Adipocyte (in vitro differentiated cells): ENCODE measurements around the gene B3GAT1.

Source experiments
- DNase-seq: peaks from one replicate; pipeline ENCODE4 v3.0.0-alpha.2; 2015; ENCODE audit warnings: low read depth
- H3K27me3 ChIP-seq: replicated peaks from 2 replicates; pipeline ENCODE4 v1.7.0; 2013; ENCODE audit warnings: mild to moderate bottlenecking, low read length, moderate library complexity; ENCODE audit not compliant: control insufficient read depth, insufficient read depth
- H3K36me3 ChIP-seq: 2 replicates; pipeline ENCODE4 v1.7.0; 2013; ENCODE audit warnings: low read length, mild to moderate bottlenecking, moderate library complexity; ENCODE audit not compliant: control insufficient read depth, insufficient read depth, severe bottlenecking
- H3K4me1 ChIP-seq: 2 replicates; pipeline ENCODE4 v1.7.0; 2013; ENCODE audit warnings: mild to moderate bottlenecking, low read length, moderate library complexity; ENCODE audit not compliant: control insufficient read depth, insufficient read depth
- H3K4me3 ChIP-seq: 2 replicates; pipeline ENCODE4 v1.7.0; 2013; ENCODE audit warnings: mild to moderate bottlenecking, low read length, moderate library complexity
- H3K9ac ChIP-seq: 2 replicates; pipeline ENCODE4 v1.7.0; 2013; ENCODE audit warnings: mild to moderate bottlenecking, low read length, moderate library complexity
- H3K9me3 ChIP-seq: 2 replicates; pipeline ENCODE4 v1.7.0; 2013; ENCODE audit warnings: mild to moderate bottlenecking, low read length, moderate library complexity; ENCODE audit not compliant: control insufficient read depth

B3GAT1 gene

GRCh38 chr11:134440851-134441250, 28.8 kb upstream of the B3GAT1 start:
- Histone ChIP-seq H3K36me3 (no peaks in the 10 kb centered on the region), H3K4me1 (no peaks in the 10 kb centered on the region), H3K9me3 (no peaks in the 10 kb centered on the region), H3K27me3 (no peaks in the 10 kb centered on the region), H3K4me3 (no peak overlapping the region), H3K9ac (no peak overlapping the region)
- DNase-seq, result no peak

DNA sequence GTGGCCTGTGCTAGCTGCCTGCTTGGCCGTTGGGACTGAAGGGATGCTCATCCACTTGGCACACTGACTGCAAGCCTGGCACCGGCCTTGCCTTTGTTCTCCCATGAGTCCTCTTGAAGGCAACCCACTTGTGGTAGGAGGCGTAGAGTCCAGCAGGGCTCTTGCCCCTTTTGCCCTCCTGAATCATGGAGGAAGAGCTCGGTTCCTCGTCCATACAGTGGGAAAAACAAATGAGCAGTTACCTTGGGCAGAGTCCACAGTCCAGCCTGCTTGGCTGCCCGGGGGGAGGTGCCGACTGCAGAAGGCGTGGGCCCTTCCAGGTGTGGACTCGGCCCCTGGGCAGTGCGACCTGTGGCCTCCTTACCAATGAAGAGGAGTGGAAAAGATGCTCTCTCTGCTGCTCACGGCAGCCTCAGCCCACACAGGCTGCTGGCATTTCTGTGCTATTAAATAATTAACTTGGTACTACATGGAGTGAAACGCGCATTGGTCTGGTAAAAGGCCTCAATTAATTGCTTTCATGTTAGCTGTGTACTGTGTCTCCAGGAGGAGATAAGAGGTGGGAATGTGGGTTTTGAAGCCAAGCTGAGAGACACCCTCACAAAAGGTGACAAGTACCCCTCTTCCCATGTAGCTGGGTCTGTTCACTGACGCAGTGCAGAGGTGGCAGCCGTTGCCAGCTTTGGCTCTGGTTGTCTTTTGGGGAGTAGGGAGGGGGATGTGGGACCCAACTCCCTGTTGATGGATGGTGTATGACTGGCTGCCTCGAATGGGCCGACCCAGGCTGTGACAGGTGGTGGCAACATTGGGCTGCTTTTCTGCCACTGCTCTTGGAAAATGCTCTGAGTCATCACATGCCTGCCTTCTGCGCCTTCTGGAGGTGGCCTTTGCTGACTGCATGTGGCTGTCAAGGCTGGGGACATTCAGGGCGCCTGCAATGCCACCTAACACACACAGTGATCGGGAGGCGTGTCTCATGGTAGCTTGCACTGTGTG, 26.8 kb upstream of the B3GAT1 start:
- no peak for DNase-seq
- Histone ChIP-seq H3K9ac (no peak overlapping the region), H3K4me3 (no peak overlapping the region), H3K4me1 (no peaks in the 10 kb centered on the region), H3K27me3 (no peaks in the 10 kb centered on the region), H3K36me3 (no peaks in the 10 kb centered on the region), H3K9me3 (no peaks in the 10 kb centered on the region)

DNA sequence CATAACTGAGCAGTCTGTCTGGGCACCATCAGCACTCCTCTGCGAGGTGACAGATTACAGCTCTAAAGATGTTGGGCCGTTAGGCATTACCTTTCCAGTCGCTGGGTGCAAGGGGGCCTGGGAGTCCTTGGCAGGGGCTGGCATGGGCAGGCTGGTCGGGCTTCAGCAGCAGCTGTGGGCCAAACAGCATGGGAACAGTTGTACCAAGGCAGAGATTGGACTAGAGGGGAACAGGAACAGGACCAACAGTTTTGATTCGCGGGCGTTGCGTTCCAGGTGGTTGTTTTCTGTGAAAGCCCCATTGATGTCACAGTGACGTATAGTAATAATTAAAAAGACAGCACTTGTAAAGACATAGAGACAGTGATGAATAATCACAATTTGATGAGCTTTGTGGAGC, 25.8 kb upstream of the B3GAT1 start:
- no peaks in the 10 kb centered on the region for H3K36me3 ChIP-seq
- H3K27me3 ChIP-seq, result no peaks in the 10 kb centered on the region
- no peak for DNase-seq
- H3K9ac ChIP-seq, result no peak overlapping the region
- no peak overlapping the region for H3K4me3 ChIP-seq
- no peaks in the 10 kb centered on the region for H3K9me3 ChIP-seq
- no peaks in the 10 kb centered on the region for H3K4me1 ChIP-seq

DNA sequence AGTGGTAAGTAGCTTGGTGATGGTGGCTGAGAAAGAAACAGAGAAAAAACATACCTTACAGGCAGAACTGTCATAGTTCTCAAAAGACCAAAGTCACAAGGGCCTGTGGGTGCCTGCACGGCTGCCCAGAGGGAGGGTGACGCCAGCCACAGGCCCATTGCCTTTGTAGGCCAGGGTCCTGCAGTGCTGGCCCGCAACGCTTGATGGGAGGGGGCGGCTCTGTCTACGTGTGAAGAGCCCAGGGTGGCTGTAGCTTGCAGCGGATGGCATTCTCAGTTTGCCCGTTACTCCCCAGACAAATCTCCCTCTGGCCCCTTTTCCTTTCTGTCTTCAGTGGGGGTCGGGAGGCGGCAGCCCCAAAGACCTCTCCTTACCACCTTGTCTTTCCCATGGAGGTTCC, 24.7 kb upstream of the B3GAT1 start:
- no peak overlapping the region for H3K9ac ChIP-seq
- no peaks in the 10 kb centered on the region for H3K36me3 ChIP-seq
- H3K4me3 ChIP-seq, result no peak overlapping the region
- no peaks in the 10 kb centered on the region for H3K9me3 ChIP-seq
- no peak for DNase-seq
- H3K27me3 ChIP-seq, result no peaks in the 10 kb centered on the region
- H3K4me1 ChIP-seq, result no peaks in the 10 kb centered on the region

DNA sequence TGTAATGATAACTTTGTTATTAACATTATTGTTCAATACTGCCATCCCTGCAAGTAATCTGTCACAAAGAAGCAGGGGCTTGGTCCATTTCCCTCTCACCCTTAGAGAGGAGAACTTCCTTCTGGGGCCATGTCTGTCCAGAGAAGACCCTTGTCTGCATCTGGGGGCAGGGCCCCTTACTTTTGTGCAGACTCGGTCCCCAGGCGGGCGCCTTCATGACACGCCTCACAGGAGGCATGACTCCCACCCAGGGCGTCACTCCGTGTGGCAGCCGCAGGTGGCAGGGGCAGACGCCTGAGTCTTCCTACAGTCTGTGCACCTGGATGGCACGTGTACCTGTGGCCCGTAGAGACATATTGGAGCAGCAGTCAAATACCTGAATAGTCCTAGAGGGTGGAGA, 21.8 kb upstream of the B3GAT1 start:
- Histone ChIP-seq H3K9ac (no peak overlapping the region), H3K9me3 (peaks cover 6% of the 10 kb centered on the region), H3K27me3 (peaks cover under 1% of the 10 kb centered on the region), H3K36me3 (no peaks in the 10 kb centered on the region), H3K4me1 (no peaks in the 10 kb centered on the region), H3K4me3 (no peak overlapping the region)
- DNase-seq, result no peak

DNA sequence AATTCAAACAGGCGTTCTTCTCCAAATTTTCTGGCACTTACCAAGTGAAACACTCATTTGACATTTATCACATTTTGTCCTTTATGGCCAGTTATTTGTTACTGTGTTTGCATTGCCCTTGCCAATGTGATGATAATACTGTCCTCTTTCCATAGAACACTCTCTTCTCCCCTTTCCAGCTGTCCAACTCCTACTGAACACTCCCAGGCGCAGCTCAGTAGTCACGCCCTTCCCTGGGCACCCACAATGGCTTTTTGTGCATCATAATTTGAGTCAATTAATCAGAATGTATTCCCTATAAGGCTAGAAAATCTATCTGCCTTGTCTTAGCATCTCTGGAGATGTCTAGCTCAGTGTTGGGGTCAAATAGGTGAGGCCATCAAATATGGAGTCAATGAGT, 21.2 kb upstream of the B3GAT1 start:
- DNase-seq, result no peak
- Histone ChIP-seq H3K9me3 (peaks cover 6% of the 10 kb centered on the region), H3K4me3 (no peak overlapping the region), H3K36me3 (no peaks in the 10 kb centered on the region), H3K27me3 (peaks cover 2% of the 10 kb centered on the region), H3K9ac (no peak overlapping the region), H3K4me1 (no peaks in the 10 kb centered on the region)

GRCh38 chr11:134432776-134433175, 20.7 kb upstream of the B3GAT1 start:
- H3K4me3 ChIP-seq, result no peak overlapping the region

DNA sequence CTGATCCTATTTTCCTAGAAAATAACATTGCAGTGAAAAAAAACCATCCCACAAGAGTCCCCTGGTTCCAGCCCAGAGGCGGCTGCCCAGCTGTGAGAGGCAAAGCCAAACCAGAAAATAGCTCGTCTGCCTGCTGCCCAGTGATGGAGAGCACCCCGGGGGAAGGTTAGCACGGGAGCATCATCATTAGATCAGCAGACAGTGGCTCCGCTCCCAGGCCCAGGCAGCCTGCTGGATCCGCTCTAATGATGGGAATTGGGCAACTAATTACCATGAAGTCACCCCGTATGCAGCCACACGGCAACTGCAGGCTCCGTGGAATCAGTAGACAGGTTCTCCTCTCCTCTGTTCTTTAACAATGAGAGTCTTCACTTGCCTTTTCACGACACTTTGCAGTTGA, 17.1 kb upstream of the B3GAT1 start:
- H3K9me3 ChIP-seq, result peaks cover 6% of the 10 kb centered on the region
- no peak overlapping the region for H3K4me3 ChIP-seq
- no peak overlapping the region for H3K9ac ChIP-seq

More at GRCh38 chr11:134432776-134433175, 20.7 kb upstream of the B3GAT1 start:
- Histone ChIP-seq H3K9me3 (peaks cover 6% of the 10 kb centered on the region), H3K4me1 (no peaks in the 10 kb centered on the region), H3K36me3 (no peaks in the 10 kb centered on the region), H3K9ac (no peak overlapping the region), H3K27me3 (peaks cover 2% of the 10 kb centered on the region)
- no peak for DNase-seq

DNA sequence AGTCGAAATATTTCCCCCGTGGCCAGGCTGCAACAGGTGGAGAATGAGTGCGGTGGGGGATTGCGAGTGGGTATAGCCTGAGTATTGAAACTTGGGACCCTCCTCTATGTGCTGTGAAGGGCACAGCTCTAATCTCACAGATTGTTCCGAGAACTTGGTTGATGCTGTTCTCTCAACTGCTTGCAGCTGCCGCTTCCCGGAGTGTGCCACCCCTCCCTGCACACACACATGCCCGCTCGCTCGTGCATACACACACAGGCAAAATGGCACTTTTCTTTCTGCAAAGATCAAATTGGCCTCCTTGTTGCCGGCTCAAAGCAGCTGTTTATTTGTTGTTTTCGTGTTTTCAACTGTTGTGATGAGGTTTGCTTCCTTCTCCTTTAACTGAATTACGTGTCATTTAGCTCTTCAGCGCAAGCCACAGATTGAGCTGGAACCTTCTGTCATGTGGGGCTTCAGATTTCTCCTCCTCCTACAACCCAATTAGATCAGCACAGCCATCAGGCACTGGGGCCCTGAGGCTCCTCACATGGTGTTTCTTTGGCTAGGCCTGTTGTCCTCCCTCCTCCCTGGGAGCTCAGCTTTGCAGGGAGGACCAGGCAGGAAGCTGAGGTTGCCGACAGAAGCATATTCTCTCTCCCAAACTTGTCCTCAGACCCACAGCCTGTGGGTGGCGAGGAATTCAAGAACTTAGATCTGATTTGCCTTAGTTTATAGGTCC, 13.9 kb upstream of the B3GAT1 start:
- H3K27me3 ChIP-seq, result peaks cover 16% of the 10 kb centered on the region
- no peaks in the 10 kb centered on the region for H3K9me3 ChIP-seq
- no peaks in the 10 kb centered on the region for H3K36me3 ChIP-seq
- H3K9ac ChIP-seq, result no peak overlapping the region
- DNase-seq, result no peak
- H3K4me3 ChIP-seq, result no peak overlapping the region
- H3K4me1 ChIP-seq, result no peaks in the 10 kb centered on the region

More for the DNA sequence above, 17.1 kb upstream of the B3GAT1 start:
- Histone ChIP-seq H3K27me3 (peaks cover 10% of the 10 kb centered on the region), H3K36me3 (no peaks in the 10 kb centered on the region), H3K4me1 (no peaks in the 10 kb centered on the region)
- DNase-seq, result no peak

DNA sequence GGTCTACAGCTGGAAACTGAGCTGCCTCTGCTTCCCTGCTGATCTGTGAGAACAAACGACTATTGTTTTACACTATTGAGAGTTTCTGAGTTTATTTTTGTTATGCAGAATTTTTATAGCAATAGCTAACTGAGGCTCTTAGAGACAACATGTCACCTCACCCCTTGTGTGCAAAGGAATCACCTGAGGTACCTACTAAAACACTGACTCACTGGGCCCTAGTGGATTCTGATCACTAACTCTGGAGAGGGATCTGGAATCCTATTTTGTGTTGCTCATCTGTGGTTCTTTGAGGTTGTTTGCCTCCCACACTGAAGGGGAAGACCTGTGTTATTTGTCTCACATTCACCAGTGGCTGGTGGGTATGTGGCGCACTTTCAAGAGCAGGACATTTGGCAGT, 13.4 kb upstream of the B3GAT1 start:
- no peaks in the 10 kb centered on the region for H3K36me3 ChIP-seq
- no peaks in the 10 kb centered on the region for H3K9me3 ChIP-seq
- H3K4me1 ChIP-seq, result no peaks in the 10 kb centered on the region
- no peak overlapping the region for H3K4me3 ChIP-seq
- peaks cover 16% of the 10 kb centered on the region for H3K27me3 ChIP-seq
- no peak for DNase-seq
- H3K9ac ChIP-seq, result no peak overlapping the region

- DNase-seq, result no peak
- Histone ChIP-seq H3K9me3 (no peaks in the 10 kb centered on the region), H3K36me3 (no peaks in the 10 kb centered on the region), H3K4me1 (no peaks in the 10 kb centered on the region), H3K4me3 (no peak overlapping the region), H3K9ac (no peak overlapping the region), H3K27me3 (peaks cover 14% of the 10 kb centered on the region)
Measured at GRCh38 chr11:134423106-134423505, 11.1 kb upstream of the B3GAT1 start.
